ENCODE data around the gene FAM221B. TPM values are rescaled to one million over a fixed set of nuclear protein-coding genes. Genes with fewer than 3 reads are reported as not detected.

The FAM221B gene
- polyA plus RNA-seq, 1 donor from 2014 or later, result 0.09 TPM

DNA sequence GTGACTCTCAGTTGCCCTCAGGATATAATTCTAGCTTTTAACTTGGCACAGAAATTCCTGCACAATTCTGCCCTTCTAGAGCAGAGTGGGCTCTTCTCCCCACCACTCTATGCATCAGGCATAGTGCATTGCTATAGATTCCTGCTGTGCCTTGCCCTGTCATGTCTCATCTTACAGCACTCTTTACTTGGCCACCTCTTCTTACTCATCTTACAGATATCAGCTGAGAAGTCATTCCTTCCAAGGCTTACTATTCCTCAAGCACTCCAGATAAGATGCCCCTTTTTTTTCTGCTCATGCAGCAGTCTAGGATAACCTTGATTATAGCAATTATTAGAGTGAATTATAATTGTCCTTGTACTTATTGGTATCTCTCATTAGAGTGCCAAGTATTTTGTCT, 5.6 kb downstream of the FAM221B start:
- Histone ChIP-seq H3K36me3 (ENCODE audit: insufficient read depth, low read length) (no peaks in the 10 kb centered on the region), H3K9me3 (ENCODE audit: low read length) (no peaks in the 10 kb centered on the region), H2AFZ (ENCODE audit: low read depth, low read length) (no peak overlapping the region), H3F3A (ENCODE audit: insufficient read depth, low read length, poor library complexity, severe bottlenecking) (no peaks in the 10 kb centered on the region), H3K9ac (ENCODE audit: low read length) (no peak overlapping the region), H3K27me3 (ENCODE audit: insufficient read depth, low read depth, low read length) (no peaks in the 10 kb centered on the region), H3K27ac (ENCODE audit: low read length) (no peak overlapping the region), H3K79me2 (replicated peaks; ENCODE audit: insufficient read depth, low read length) (no peaks in the 10 kb centered on the region), H3K4me3 (ENCODE audit: low read length) (no peak overlapping the region), H4K20me1 (ENCODE audit: insufficient read depth) (no peaks in the 10 kb centered on the region), H3K4me2 (ENCODE audit: low read length) (no peak overlapping the region), H3K9me2 (ENCODE audit: insufficient read depth, low read length) (no peaks in the 10 kb centered on the region)
- no peak for TF ChIP-seq EP300 (conservative IDR thresholded peaks at IDR 0.05; ENCODE audit: poor library complexity, severe bottlenecking)
- no peak for TF ChIP-seq MXI1 (conservative IDR thresholded peaks at IDR 0.05; ENCODE audit: poor library complexity, severe bottlenecking)
- TF ChIP-seq POLR2AphosphoS5 (IDR thresholded peaks at IDR 0.05), result no peak
- TF ChIP-seq, protein P1, sequence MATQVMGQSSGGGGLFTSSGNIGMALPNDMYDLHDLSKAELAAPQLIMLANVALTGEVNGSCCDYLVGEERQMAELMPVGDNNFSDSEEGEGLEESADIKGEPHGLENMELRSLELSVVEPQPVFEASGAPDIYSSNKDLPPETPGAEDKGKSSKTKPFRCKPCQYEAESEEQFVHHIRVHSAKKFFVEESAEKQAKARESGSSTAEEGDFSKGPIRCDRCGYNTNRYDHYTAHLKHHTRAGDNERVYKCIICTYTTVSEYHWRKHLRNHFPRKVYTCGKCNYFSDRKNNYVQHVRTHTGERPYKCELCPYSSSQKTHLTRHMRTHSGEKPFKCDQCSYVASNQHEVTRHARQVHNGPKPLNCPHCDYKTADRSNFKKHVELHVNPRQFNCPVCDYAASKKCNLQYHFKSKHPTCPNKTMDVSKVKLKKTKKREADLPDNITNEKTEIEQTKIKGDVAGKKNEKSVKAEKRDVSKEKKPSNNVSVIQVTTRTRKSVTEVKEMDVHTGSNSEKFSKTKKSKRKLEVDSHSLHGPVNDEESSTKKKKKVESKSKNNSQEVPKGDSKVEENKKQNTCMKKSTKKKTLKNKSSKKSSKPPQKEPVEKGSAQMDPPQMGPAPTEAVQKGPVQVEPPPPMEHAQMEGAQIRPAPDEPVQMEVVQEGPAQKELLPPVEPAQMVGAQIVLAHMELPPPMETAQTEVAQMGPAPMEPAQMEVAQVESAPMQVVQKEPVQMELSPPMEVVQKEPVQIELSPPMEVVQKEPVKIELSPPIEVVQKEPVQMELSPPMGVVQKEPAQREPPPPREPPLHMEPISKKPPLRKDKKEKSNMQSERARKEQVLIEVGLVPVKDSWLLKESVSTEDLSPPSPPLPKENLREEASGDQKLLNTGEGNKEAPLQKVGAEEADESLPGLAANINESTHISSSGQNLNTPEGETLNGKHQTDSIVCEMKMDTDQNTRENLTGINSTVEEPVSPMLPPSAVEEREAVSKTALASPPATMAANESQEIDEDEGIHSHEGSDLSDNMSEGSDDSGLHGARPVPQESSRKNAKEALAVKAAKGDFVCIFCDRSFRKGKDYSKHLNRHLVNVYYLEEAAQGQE (IDR thresholded peaks at IDR 0.05; ENCODE audit: borderline replicate concordance), result no peak
- TF ChIP-seq SMC3 (conservative IDR thresholded peaks at IDR 0.05; ENCODE audit: poor library complexity), result no peak
- no peak for TF ChIP-seq CTCF (IDR thresholded peaks at IDR 0.05; ENCODE audit: poor library complexity, severe bottlenecking)
- no peak for TF ChIP-seq RAD21 (conservative IDR thresholded peaks at IDR 0.05)
- TF ChIP-seq EZH2 (IDR thresholded peaks at IDR 0.05; ENCODE audit: borderline replicate concordance, insufficient read depth, low read length, poor library complexity, severe bottlenecking), result no peak
- TF ChIP-seq TAF1 (IDR thresholded peaks at IDR 0.05; ENCODE audit: low read depth), result no peak

DNA sequence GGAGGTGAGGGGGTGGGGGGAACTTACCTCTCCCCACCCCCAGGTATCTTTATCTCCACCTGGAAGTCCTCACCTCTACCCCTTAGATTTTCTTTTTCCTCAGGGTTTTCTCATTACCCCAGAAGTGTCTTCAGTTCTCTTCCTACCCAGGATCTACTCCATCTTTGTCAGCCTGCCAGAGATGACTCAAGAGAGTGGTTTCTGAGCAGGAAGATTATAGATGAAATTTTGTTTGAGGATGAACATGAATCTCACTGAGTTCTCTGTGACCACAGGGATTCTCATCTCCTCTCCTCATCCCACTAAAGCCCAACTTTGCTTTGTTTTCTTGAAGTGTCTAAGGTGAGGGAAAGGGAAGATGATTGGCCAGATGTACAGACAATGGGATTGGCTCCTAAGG, 8.5 kb downstream of the FAM221B start:
- Histone ChIP-seq H3K4me3 (ENCODE audit: low read length) (no peak overlapping the region), H4K20me1 (ENCODE audit: insufficient read depth) (no peaks in the 10 kb centered on the region), H3K9me2 (ENCODE audit: insufficient read depth, low read length) (no peaks in the 10 kb centered on the region), H3K9me3 (ENCODE audit: low read length) (no peaks in the 10 kb centered on the region), H3K36me3 (ENCODE audit: insufficient read depth, low read length) (no peaks in the 10 kb centered on the region), H3K9ac (ENCODE audit: low read length) (no peak overlapping the region), H3K4me2 (ENCODE audit: low read length) (no peak overlapping the region), H3F3A (ENCODE audit: insufficient read depth, low read length, poor library complexity, severe bottlenecking) (no peaks in the 10 kb centered on the region), H3K79me2 (replicated peaks; ENCODE audit: insufficient read depth, low read length) (peaks cover 4% of the 10 kb centered on the region), H2AFZ (ENCODE audit: low read depth, low read length) (no peak overlapping the region), H3K27ac (ENCODE audit: low read length) (no peak overlapping the region), H3K27me3 (ENCODE audit: insufficient read depth, low read depth, low read length) (no peaks in the 10 kb centered on the region)
- TF ChIP-seq EP300 (conservative IDR thresholded peaks at IDR 0.05; ENCODE audit: poor library complexity, severe bottlenecking), result no peak
- no peak for TF ChIP-seq EZH2 (IDR thresholded peaks at IDR 0.05; ENCODE audit: borderline replicate concordance, insufficient read depth, low read length, poor library complexity, severe bottlenecking)

DNA sequence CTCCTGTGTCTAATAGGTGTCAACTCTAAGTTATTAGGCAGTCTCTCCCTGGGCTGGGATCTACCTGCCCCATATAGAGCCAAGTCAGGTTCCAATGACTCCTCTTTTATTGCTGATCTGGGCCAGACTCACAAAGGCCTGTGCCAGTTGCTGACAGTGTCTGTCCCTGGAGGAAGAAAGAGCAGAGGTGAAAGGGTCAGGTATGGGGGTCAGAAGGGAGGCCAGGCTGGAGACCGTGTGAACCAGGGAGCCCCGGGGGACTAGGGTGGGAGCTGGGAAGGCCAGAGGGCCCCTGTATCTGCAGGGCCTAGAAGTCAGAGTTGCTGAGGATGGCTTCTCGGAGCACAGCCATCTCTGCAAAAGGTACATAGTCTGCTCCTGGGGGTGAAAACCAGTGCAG, 10.2 kb downstream of the FAM221B start:
- TF ChIP-seq SMC3 (conservative IDR thresholded peaks at IDR 0.05; ENCODE audit: poor library complexity) (no peak), RAD21 (conservative IDR thresholded peaks at IDR 0.05) (no peak), POLR2AphosphoS5 (IDR thresholded peaks at IDR 0.05) (no peak), MXI1 (conservative IDR thresholded peaks at IDR 0.05; ENCODE audit: poor library complexity, severe bottlenecking) (no peak), TAF1 (IDR thresholded peaks at IDR 0.05; ENCODE audit: low read depth) (no peak), EP300 (conservative IDR thresholded peaks at IDR 0.05; ENCODE audit: poor library complexity, severe bottlenecking) (no peak), EZH2 (IDR thresholded peaks at IDR 0.05; ENCODE audit: borderline replicate concordance, insufficient read depth, low read length, poor library complexity, severe bottlenecking) (no peak), CTCF (IDR thresholded peaks at IDR 0.05; ENCODE audit: poor library complexity, severe bottlenecking) (no peak)
- TF ChIP-seq, protein P1 (IDR thresholded peaks at IDR 0.05; ENCODE audit: borderline replicate concordance), result no peak
- H3K9ac ChIP-seq (ENCODE audit: low read length), result no peak overlapping the region
- no peaks in the 10 kb centered on the region for H3K9me3 ChIP-seq (ENCODE audit: low read length)
- H3K9me2 ChIP-seq (ENCODE audit: insufficient read depth, low read length), result no peaks in the 10 kb centered on the region
- H3K4me2 ChIP-seq (ENCODE audit: low read length), result no peak overlapping the region
- peaks cover 4% of the 10 kb centered on the region for H3K79me2 ChIP-seq (replicated peaks; ENCODE audit: insufficient read depth, low read length)
- H4K20me1 ChIP-seq (ENCODE audit: insufficient read depth), result no peaks in the 10 kb centered on the region
- no peak overlapping the region for H3K27ac ChIP-seq (ENCODE audit: low read length)
- H3K27me3 ChIP-seq (ENCODE audit: insufficient read depth, low read depth, low read length), result no peaks in the 10 kb centered on the region
- H3K36me3 ChIP-seq (ENCODE audit: insufficient read depth, low read length), result no peaks in the 10 kb centered on the region
- H2AFZ ChIP-seq (ENCODE audit: low read depth, low read length), result no peak overlapping the region
- peaks cover 3% of the 10 kb centered on the region for H3F3A ChIP-seq (ENCODE audit: insufficient read depth, low read length, poor library complexity, severe bottlenecking)
- H3K4me3 ChIP-seq (ENCODE audit: low read length), result no peak overlapping the region

Data from neural cell (in vitro differentiated cells).